Kidney (tissue), 14 donors: ENCODE measurements around the gene NTRK1. TPM values are rescaled to one million over a fixed set of nuclear protein-coding genes. Genes with fewer than 3 reads are reported as not detected.
"Not testable (repeated sequence)": the region's sequence is repeated elsewhere in the genome, so short reads cannot be mapped to it uniquely, and the experiment has no call there.

ENCODE experiments used
- DNase-seq, 5 donors: peaks; one replicate each; pipeline ENCODE4 v3.0.0-alpha.2; 2013 to 2020
- FAIRE-seq: peaks from 2 replicates; lab custom pipeline; 2012; peaks lifted over from hg19 to GRCh38; lab: Jason Lieb, UNC
- H3K27ac ChIP-seq, 2 donors: one replicate each; pipeline ENCODE4 v1.7.0; 2013; ENCODE audit warnings: low read depth in 2 of 2, low read length in 2 of 2, inconsistent platforms in 1 of 2
- H3K27me3 ChIP-seq: one replicate; pipeline ENCODE4 v1.7.1; 2013; ENCODE audit warnings: low read length, inconsistent platforms; ENCODE audit not compliant: control insufficient read depth, insufficient read depth
- H3K36me3 ChIP-seq, 3 donors: one replicate each; pipeline versions ENCODE4 v1.7.0 to v1.7.1; 2013; ENCODE audit warnings: low read length in 3 of 3, control low read depth in 1 of 3, inconsistent platforms in 1 of 3; ENCODE audit not compliant: insufficient read depth in 3 of 3, control insufficient read depth in 2 of 3
- H3K4me1 ChIP-seq, 3 donors: one replicate each; pipeline versions ENCODE4 v1.7.0 to v1.7.1; 2013; ENCODE audit warnings: low read length in 3 of 3, inconsistent platforms in 1 of 3, low read depth in 1 of 3; ENCODE audit not compliant: control insufficient read depth in 2 of 3, insufficient read depth in 2 of 3
- H3K4me3 ChIP-seq, 3 donors: one replicate each; pipeline versions ENCODE4 v1.7.0 to v1.8.1; 2013; ENCODE audit warnings: low read length in 3 of 3, control low read depth in 1 of 3, inconsistent platforms in 1 of 3
- H3K9ac ChIP-seq, 3 donors: one replicate each; pipeline versions ENCODE4 v1.7.0 to v1.7.1; 2013; ENCODE audit warnings: low read length in 3 of 3, control low read depth in 1 of 3, inconsistent platforms in 1 of 3
- H3K9me3 ChIP-seq, 3 donors: one replicate each; pipeline versions ENCODE4 v1.7.0 to v1.7.1; 2013; ENCODE audit warnings: low read length in 3 of 3, control low read depth in 1 of 3, inconsistent platforms in 1 of 3; ENCODE audit not compliant: control insufficient read depth in 2 of 3, insufficient read depth in 1 of 3
- CTCF ChIP-seq: IDR thresholded peaks from 3 replicates; pipeline ENCODE4 v1.5.1; 2012; ENCODE audit warnings: mild to moderate bottlenecking, moderate library complexity, borderline replicate concordance; ENCODE audit not compliant: insufficient read depth; ENCODE audit errors: extremely low read depth
- intact Hi-C: fragments of 100-400 bp; cut with DNase I; formaldehyde crosslinking; loops from one replicate; pipeline ENCODE4 v1.11.1; 2022
- polyA plus RNA-seq: library from polyadenylated mRNA; stranded (reverse); fragments of 350-450 nt; fragmentation: Illumina TruSeq; extraction: RNeasy Lipid Tissue Mini Kit (QIAGEN cat#74804); gene quantifications from one replicate; pipeline ENCODE4 v1.2.3, GENCODE V29; 2014; ENCODE audit warnings: low read depth, low replicate concordance; ENCODE audit not compliant: insufficient read depth
- total RNA-seq: library from RNA; stranded (reverse); fragmentation: NEBNext Ultra II Directional; extraction: Animal tissue kit (Norgen Biotek cat#: 25700); gene quantifications from one replicate; pipeline ENCODE4 v1.2.1, GENCODE V29; 2021
- donor health status: control.
- donor health status: control.
- donor health status: control.
- donor health status: control.
- donor health status: control.
- donor health status: DM: yes; HTN: yes; CAD: no.
- donor health status: Normal renal cell carcinoma (clear cell type).

Gene NTRK1
- total and polyA plus RNA-seq, 2 donors from 2014 or later, result 1.0 to 1.3 TPM

- H3K4me1 ChIP-seq, result peaks cover 0 to 2% (median 0%) of the 10 kb centered on the region in 3 donors
- no peak for TF ChIP-seq CTCF
- no peak overlapping the region for H3K27ac ChIP-seq
- FAIRE-seq, result no peak
- no peaks in the 10 kb centered on the region for H3K9me3 ChIP-seq
- H3K9ac ChIP-seq, result no peak overlapping the region
- H3K4me3 ChIP-seq, result no peak overlapping the region
- H3K36me3 ChIP-seq, result no peaks in the 10 kb centered on the region
- DNase-seq, result peak in 3 of 5 donors; percentile 41 to 76 (median 54)
- intact Hi-C loops, result no loop called here
- peaks cover 41% of the 10 kb centered on the region for H3K27me3 ChIP-seq
Observed at GRCh38 chr1:156926175-156926574, 65.5 kb downstream of the NTRK1 start.

GRCh38 chr1:156926695-156927094, 66.0 kb downstream of the NTRK1 start:
- H3K4me1 ChIP-seq, intact Hi-C loops, H3K9ac ChIP-seq, H3K27ac ChIP-seq, FAIRE-seq, H3K4me3 ChIP-seq, H3K36me3 ChIP-seq, H3K9me3 ChIP-seq: not testable (repeated sequence)
- H3K27me3 ChIP-seq, result peaks cover 37% of the 10 kb centered on the region
- peak in 1 of 5 donors; percentile 16 for DNase-seq

- Histone ChIP-seq H3K9me3 (no peaks in the 10 kb centered on the region), H3K27ac (no peak overlapping the region), H3K4me3 (no peak overlapping the region), H3K27me3 (peaks cover 30% of the 10 kb centered on the region), H3K36me3 (no peaks in the 10 kb centered on the region), H3K9ac (no peak overlapping the region), H3K4me1 (peaks cover 0 to 2% (median 0%) of the 10 kb centered on the region in 3 donors)
- peak; percentile 85 to 91 (median 88) for DNase-seq
- TF ChIP-seq CTCF, result peak; percentile 57
- FAIRE-seq, result no peak
- intact Hi-C loops, result no loop called here
Observed at GRCh38 chr1:156927215-156928042, 66.8 kb downstream of the NTRK1 start.

GRCh38 chr1:156928043-156928602, 67.5 kb downstream of the NTRK1 start:
- H3K27me3 ChIP-seq, result peaks cover 24% of the 10 kb centered on the region
- no peak for TF ChIP-seq CTCF
- no peak for FAIRE-seq
- peaks cover 0 to 2% (median 0%) of the 10 kb centered on the region in 3 donors for H3K4me1 ChIP-seq
- DNase-seq, result no peak
- intact Hi-C loops, result no loop called here
- no peak overlapping the region for H3K4me3 ChIP-seq
- H3K9me3 ChIP-seq, result no peaks in the 10 kb centered on the region
- no peak overlapping the region for H3K9ac ChIP-seq
- H3K36me3 ChIP-seq, result no peaks in the 10 kb centered on the region
- H3K27ac ChIP-seq, result no peak overlapping the region
